Measurements from ENCODE around the gene PNCK.

- no peak for TF ChIP-seq EZH2phosphoT487 (IDR thresholded peaks at IDR 0.05; ENCODE audit: insufficient read depth, low read depth)
- no peak for TF ChIP-seq EZH2 (IDR thresholded peaks at IDR 0.05; ENCODE audit: insufficient read depth, poor library complexity, severe bottlenecking)
Observed at GRCh38 chrX:153635388-153635787, 38.2 kb downstream of the PNCK start.
